ENCODE results near the gene SND1.

The SND1 gene

GRCh38 chr7:128007303-128007680, 355.3 kb downstream of the SND1 start:
- ChIA-PET POLR2A (no interaction called here), CTCF (no interaction called here)
- WGBS (ENCODE audit: insufficient coverage) = 100% methylated on average over 3 of the region's 3 CpGs
- Histone ChIP-seq H3K4me3 (ENCODE audit: control insufficient read depth in 1 of 7, extremely low read depth in 1 of 7, insufficient read depth in 4 of 7, low read depth in 2 of 7, low read length in 6 of 7) (no peak overlapping the region), H3K36me3 (ENCODE audit: control insufficient read depth in 4 of 4, insufficient read depth in 4 of 4, low read length in 3 of 4) (peaks cover 0 to 11% (median 4%) of the 10 kb centered on the region in 4 experiments), H3K9me3 (ENCODE audit: control extremely low read depth in 1 of 5, control insufficient read depth in 4 of 5, insufficient read depth in 2 of 5, low read depth in 1 of 5, low read length in 4 of 5) (no peaks in the 10 kb centered on the region), H3K4me1 (ENCODE audit: control extremely low read depth in 1 of 4, control insufficient read depth in 4 of 4, insufficient read depth in 4 of 4, low read length in 3 of 4) (peaks cover 0 to 6% (median 0%) of the 10 kb centered on the region in 4 experiments), H3K27me3 (replicated peaks in 2 of 5; ENCODE audit: control insufficient read depth in 4 of 5, insufficient read depth in 5 of 5, low read length in 4 of 5) (no peaks in the 10 kb centered on the region), H3K27ac (ENCODE audit: insufficient read depth in 1 of 2, low read depth in 1 of 2, low read length in 2 of 2, poor library complexity in 1 of 2, severe bottlenecking in 2 of 2) (no peak overlapping the region)
- no peak for DNase-seq

- WGBS (ENCODE audit: insufficient coverage) = 100% methylated on average over 3 of the region's 5 CpGs
- no peaks in the 10 kb centered on the region for H3K27me3 ChIP-seq (replicated peaks in 2 of 5; ENCODE audit: control insufficient read depth in 4 of 5, insufficient read depth in 5 of 5, low read length in 4 of 5)
- H3K27ac ChIP-seq (ENCODE audit: insufficient read depth in 1 of 2, low read depth in 1 of 2, low read length in 2 of 2, poor library complexity in 1 of 2, severe bottlenecking in 2 of 2) = no peak overlapping the region
- ChIA-PET CTCF (interaction anchor here (1.3 kb wide), 1 partner anchor 10 kb away, joined by 4 read pairs; no protein-coding TSS in a partner anchor), POLR2A (no interaction called here)
- no peaks in the 10 kb centered on the region for H3K9me3 ChIP-seq (ENCODE audit: control extremely low read depth in 1 of 5, control insufficient read depth in 4 of 5, insufficient read depth in 2 of 5, low read depth in 1 of 5, low read length in 4 of 5)
- H3K36me3 ChIP-seq (ENCODE audit: control insufficient read depth in 4 of 4, insufficient read depth in 4 of 4, low read length in 3 of 4) = peaks cover 0 to 18% (median 7%) of the 10 kb centered on the region in 4 experiments
- DNase-seq = no peak
- H3K4me1 ChIP-seq (ENCODE audit: control extremely low read depth in 1 of 4, control insufficient read depth in 4 of 4, insufficient read depth in 4 of 4, low read length in 3 of 4) = peaks cover 0 to 5% (median 0%) of the 10 kb centered on the region in 4 experiments
- no peak overlapping the region for H3K4me3 ChIP-seq (ENCODE audit: control insufficient read depth in 1 of 7, extremely low read depth in 1 of 7, insufficient read depth in 4 of 7, low read depth in 2 of 7, low read length in 6 of 7)
These were observed 356.1 kb downstream of the SND1 start for GRCh38 chr7:128008141-128008540.

GRCh38 chr7:128008744-128009143, 356.8 kb downstream of the SND1 start:
- Histone ChIP-seq H3K4me3 (ENCODE audit: control insufficient read depth in 1 of 7, extremely low read depth in 1 of 7, insufficient read depth in 4 of 7, low read depth in 2 of 7, low read length in 6 of 7) (no peak overlapping the region), H3K9me3 (ENCODE audit: control extremely low read depth in 1 of 5, control insufficient read depth in 4 of 5, insufficient read depth in 2 of 5, low read depth in 1 of 5, low read length in 4 of 5) (no peaks in the 10 kb centered on the region), H3K4me1 (ENCODE audit: control extremely low read depth in 1 of 4, control insufficient read depth in 4 of 4, insufficient read depth in 4 of 4, low read length in 3 of 4) (no peaks in the 10 kb centered on the region), H3K27me3 (replicated peaks in 2 of 5; ENCODE audit: control insufficient read depth in 4 of 5, insufficient read depth in 5 of 5, low read length in 4 of 5) (no peaks in the 10 kb centered on the region), H3K27ac (ENCODE audit: insufficient read depth in 1 of 2, low read depth in 1 of 2, low read length in 2 of 2, poor library complexity in 1 of 2, severe bottlenecking in 2 of 2) (no peak overlapping the region), H3K36me3 (ENCODE audit: control insufficient read depth in 4 of 4, insufficient read depth in 4 of 4, low read length in 3 of 4) (peaks cover 2 to 19% (median 9%) of the 10 kb centered on the region in 4 experiments)
- ChIA-PET CTCF (interaction anchor here (1.3 kb wide), 1 partner anchor 10 kb away, joined by 4 read pairs; no protein-coding TSS in a partner anchor), POLR2A (no interaction called here)
- DNase-seq = no peak
- WGBS (ENCODE audit: insufficient coverage) = no CpG with 5 or more reads among the region's 2 CpGs

- 96% methylated on average over 3 of the region's 7 CpGs for WGBS (ENCODE audit: insufficient coverage)
- Histone ChIP-seq H3K4me1 (ENCODE audit: control extremely low read depth in 1 of 4, control insufficient read depth in 4 of 4, insufficient read depth in 4 of 4, low read length in 3 of 4) (no peaks in the 10 kb centered on the region), H3K9me3 (ENCODE audit: control extremely low read depth in 1 of 5, control insufficient read depth in 4 of 5, insufficient read depth in 2 of 5, low read depth in 1 of 5, low read length in 4 of 5) (no peaks in the 10 kb centered on the region), H3K4me3 (ENCODE audit: control insufficient read depth in 1 of 7, extremely low read depth in 1 of 7, insufficient read depth in 4 of 7, low read depth in 2 of 7, low read length in 6 of 7) (no peak overlapping the region), H3K27ac (ENCODE audit: insufficient read depth in 1 of 2, low read depth in 1 of 2, low read length in 2 of 2, poor library complexity in 1 of 2, severe bottlenecking in 2 of 2) (no peak overlapping the region), H3K36me3 (ENCODE audit: control insufficient read depth in 4 of 4, insufficient read depth in 4 of 4, low read length in 3 of 4) (peaks cover 4 to 25% (median 10%) of the 10 kb centered on the region in 4 experiments), H3K27me3 (replicated peaks in 2 of 5; ENCODE audit: control insufficient read depth in 4 of 5, insufficient read depth in 5 of 5, low read length in 4 of 5) (no peaks in the 10 kb centered on the region)
- no peak for DNase-seq
- ChIA-PET POLR2A (no interaction called here), CTCF (interaction anchor here (0.7 kb wide), 1 partner anchor 300 kb away, joined by 3 read pairs; no protein-coding TSS in a partner anchor)
These were observed 358.6 kb downstream of the SND1 start for GRCh38 chr7:128010391-128011127.

GRCh38 chr7:128011131-128011661, 359.2 kb downstream of the SND1 start:
- H3K9me3 ChIP-seq (ENCODE audit: control extremely low read depth in 1 of 5, control insufficient read depth in 4 of 5, insufficient read depth in 2 of 5, low read depth in 1 of 5, low read length in 4 of 5) = no peaks in the 10 kb centered on the region
- POLR2A ChIA-PET = no interaction called here
- CTCF ChIA-PET = no interaction called here
- WGBS (ENCODE audit: insufficient coverage) = 100% methylated on average over 2 of the region's 2 CpGs
- H3K27ac ChIP-seq (ENCODE audit: insufficient read depth in 1 of 2, low read depth in 1 of 2, low read length in 2 of 2, poor library complexity in 1 of 2, severe bottlenecking in 2 of 2) = no peak overlapping the region
- H3K36me3 ChIP-seq (ENCODE audit: control insufficient read depth in 4 of 4, insufficient read depth in 4 of 4, low read length in 3 of 4) = peaks cover 4 to 25% (median 10%) of the 10 kb centered on the region in 4 experiments
- no peak for DNase-seq
- no peaks in the 10 kb centered on the region for H3K4me1 ChIP-seq (ENCODE audit: control extremely low read depth in 1 of 4, control insufficient read depth in 4 of 4, insufficient read depth in 4 of 4, low read length in 3 of 4)
- no peaks in the 10 kb centered on the region for H3K27me3 ChIP-seq (replicated peaks in 2 of 5; ENCODE audit: control insufficient read depth in 4 of 5, insufficient read depth in 5 of 5, low read length in 4 of 5)
- no peak overlapping the region for H3K4me3 ChIP-seq (ENCODE audit: control insufficient read depth in 1 of 7, extremely low read depth in 1 of 7, insufficient read depth in 4 of 7, low read depth in 2 of 7, low read length in 6 of 7)

- H3K27me3 ChIP-seq (replicated peaks in 2 of 5; ENCODE audit: control insufficient read depth in 4 of 5, insufficient read depth in 5 of 5, low read length in 4 of 5) = no peaks in the 10 kb centered on the region
- no peak overlapping the region for H3K27ac ChIP-seq (ENCODE audit: insufficient read depth in 1 of 2, low read depth in 1 of 2, low read length in 2 of 2, poor library complexity in 1 of 2, severe bottlenecking in 2 of 2)
- ChIA-PET POLR2A (interaction anchor here (0.6 kb wide), 1 partner anchor 130 kb away, joined by 5 read pairs; no protein-coding TSS in a partner anchor), CTCF (no interaction called here)
- H3K4me1 ChIP-seq (ENCODE audit: control extremely low read depth in 1 of 4, control insufficient read depth in 4 of 4, insufficient read depth in 4 of 4, low read length in 3 of 4) = no peaks in the 10 kb centered on the region
- no peaks in the 10 kb centered on the region for H3K9me3 ChIP-seq (ENCODE audit: control extremely low read depth in 1 of 5, control insufficient read depth in 4 of 5, insufficient read depth in 2 of 5, low read depth in 1 of 5, low read length in 4 of 5)
- H3K36me3 ChIP-seq (ENCODE audit: control insufficient read depth in 4 of 4, insufficient read depth in 4 of 4, low read length in 3 of 4) = peaks cover 4 to 32% (median 8%) of the 10 kb centered on the region in 4 experiments
- no peak for DNase-seq
- 96% methylated on average over 2 of the region's 4 CpGs for WGBS (ENCODE audit: insufficient coverage)
- H3K4me3 ChIP-seq (ENCODE audit: control insufficient read depth in 1 of 7, extremely low read depth in 1 of 7, insufficient read depth in 4 of 7, low read depth in 2 of 7, low read length in 6 of 7) = no peak overlapping the region
These were observed 362.8 kb downstream of the SND1 start for GRCh38 chr7:128014811-128015210.

GRCh38 chr7:128017460-128017859, 365.5 kb downstream of the SND1 start:
- CTCF ChIA-PET = interaction anchor here (1.8 kb wide), 1 partner anchor 9 kb away, joined by 4 read pairs; no protein-coding TSS in a partner anchor
- Histone ChIP-seq H3K27ac (ENCODE audit: insufficient read depth in 1 of 2, low read depth in 1 of 2, low read length in 2 of 2, poor library complexity in 1 of 2, severe bottlenecking in 2 of 2) (no peak overlapping the region), H3K27me3 (replicated peaks in 2 of 5; ENCODE audit: control insufficient read depth in 4 of 5, insufficient read depth in 5 of 5, low read length in 4 of 5) (no peaks in the 10 kb centered on the region), H3K4me3 (ENCODE audit: control insufficient read depth in 1 of 7, extremely low read depth in 1 of 7, insufficient read depth in 4 of 7, low read depth in 2 of 7, low read length in 6 of 7) (no peak overlapping the region), H3K36me3 (ENCODE audit: control insufficient read depth in 4 of 4, insufficient read depth in 4 of 4, low read length in 3 of 4) (peaks cover 4 to 31% (median 7%) of the 10 kb centered on the region in 4 experiments), H3K9me3 (ENCODE audit: control extremely low read depth in 1 of 5, control insufficient read depth in 4 of 5, insufficient read depth in 2 of 5, low read depth in 1 of 5, low read length in 4 of 5) (no peaks in the 10 kb centered on the region), H3K4me1 (ENCODE audit: control extremely low read depth in 1 of 4, control insufficient read depth in 4 of 4, insufficient read depth in 4 of 4, low read length in 3 of 4) (no peaks in the 10 kb centered on the region)
- no peak for DNase-seq
- POLR2A ChIA-PET = interaction anchor here (0.9 kb wide), 1 partner anchor 10 kb away, joined by 3 read pairs; no protein-coding TSS in a partner anchor
- WGBS (ENCODE audit: insufficient coverage) = 100% methylated on average over 3 of the region's 6 CpGs

Measured in common myeloid progenitor, CD34-positive (primary cell).